GM19035 (cell line): ENCODE results near the gene RILPL2.
A peak's percentile ranks its signal among the peaks of the same experiment; 100 is the strongest.
"Not testable (repeated sequence)": the region's sequence is repeated elsewhere in the genome, so short reads cannot be mapped to it uniquely, and the experiment has no call there.

ENCODE experiments used
- ATAC-seq: cut with Tn5 transposase; IDR thresholded peaks from one replicate; pipeline ENCODE4 v1.9.1; 2021; ENCODE audit not compliant: unreplicated experiment

The RILPL2 gene

DNA sequence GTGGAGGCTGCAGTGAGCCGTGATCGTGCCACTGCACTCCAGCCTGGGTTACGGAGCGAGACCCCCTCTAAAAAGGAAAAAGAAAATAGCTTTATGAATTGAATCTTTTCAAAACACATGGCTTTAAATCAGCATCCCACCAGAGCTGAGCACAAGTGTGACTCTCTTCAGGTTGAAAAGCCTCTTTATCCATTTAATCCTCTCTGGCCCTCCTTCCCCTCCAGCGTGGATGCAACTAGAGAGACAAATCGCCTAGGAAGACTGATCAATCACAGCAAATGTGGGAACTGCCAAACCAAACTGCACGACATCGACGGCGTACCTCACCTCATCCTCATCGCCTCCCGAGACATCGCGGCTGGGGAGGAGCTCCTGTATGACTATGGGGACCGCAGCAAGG lies 29.2 kb downstream of the RILPL2 start:
- ATAC-seq: not testable (repeated sequence)

DNA sequence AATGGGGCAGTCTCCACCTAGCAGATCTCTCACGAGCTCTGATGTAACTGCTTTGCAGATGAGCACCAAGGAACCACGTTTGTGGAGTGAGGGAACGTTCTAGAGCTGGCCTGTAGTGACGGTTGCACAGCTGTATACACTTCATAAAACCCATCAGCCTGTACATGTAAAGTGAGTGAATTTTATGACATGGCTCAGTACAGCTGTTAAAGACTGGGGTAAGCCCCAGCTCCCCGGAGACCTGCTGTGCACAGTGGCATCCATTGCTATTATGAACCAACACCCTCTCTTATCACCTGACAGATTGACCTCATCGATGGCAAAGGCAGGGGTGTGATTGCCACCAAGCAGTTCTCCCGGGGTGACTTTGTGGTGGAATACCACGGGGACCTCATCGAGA lies 31.9 kb downstream of the RILPL2 start:
- ATAC-seq: no peak

DNA sequence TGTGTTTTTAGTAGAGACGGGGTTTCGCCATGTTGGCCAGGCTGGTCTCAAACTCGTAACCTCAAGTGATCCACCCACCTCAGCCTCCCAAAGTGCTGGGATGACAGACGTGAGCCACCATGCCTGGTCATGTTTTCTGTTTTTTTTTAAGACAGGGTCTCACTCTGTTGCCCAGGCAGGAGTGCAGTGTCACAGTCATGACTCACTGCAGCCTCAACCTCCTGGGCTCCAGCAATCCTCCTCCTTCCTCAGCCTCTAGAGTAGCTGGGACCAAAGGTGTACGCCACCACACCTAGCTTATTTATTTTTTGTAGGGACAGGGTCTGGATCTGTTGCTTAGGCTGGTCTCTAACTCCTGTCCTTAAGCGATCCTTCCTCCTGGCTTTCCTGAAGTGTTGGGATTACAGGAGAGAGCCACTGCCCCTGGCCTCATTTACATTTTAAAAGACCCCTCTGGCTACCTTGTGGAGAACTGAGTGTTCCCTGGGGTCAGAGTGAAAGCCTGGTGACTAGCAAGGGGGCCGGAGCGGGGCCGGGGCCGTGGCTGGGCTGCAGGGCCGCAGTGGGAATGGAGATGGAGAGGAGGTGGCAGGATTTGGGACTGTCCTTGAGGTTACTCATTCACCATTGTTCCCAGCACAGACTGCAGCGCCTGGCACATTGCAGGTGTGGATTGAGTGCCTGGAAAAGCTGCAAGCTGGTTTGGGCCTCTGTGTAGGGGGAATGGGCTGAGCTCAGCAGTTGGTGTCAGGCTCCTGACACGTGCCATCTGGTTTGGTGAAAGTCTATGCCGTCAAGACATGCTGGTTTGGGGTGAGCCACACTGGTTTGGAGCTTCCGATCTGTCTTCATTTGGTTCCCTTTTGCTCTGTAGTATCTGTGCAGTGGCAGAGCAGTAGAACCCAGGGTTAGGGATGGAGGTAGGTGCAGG lies 34.5 kb downstream of the RILPL2 start:
- no peak for ATAC-seq

DNA sequence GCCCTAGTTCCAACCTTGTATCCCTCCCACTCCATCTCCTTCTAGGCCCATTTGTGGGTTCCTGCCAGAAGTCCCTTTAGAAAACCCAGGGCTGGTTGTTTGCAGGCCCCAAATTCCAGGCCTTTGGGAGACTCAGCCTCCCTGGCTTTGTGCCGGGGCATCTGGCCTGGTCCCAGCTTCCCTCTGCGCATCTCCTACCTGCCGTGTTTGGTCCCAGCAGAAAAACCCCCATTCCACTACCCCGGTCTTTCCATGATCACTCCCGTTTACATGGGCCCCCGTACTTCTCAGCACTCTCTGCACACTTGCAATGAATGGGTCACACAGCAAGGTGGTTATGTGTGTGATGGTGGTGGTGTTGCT lies 37.2 kb downstream of the RILPL2 start:
- ATAC-seq: no peak

DNA sequence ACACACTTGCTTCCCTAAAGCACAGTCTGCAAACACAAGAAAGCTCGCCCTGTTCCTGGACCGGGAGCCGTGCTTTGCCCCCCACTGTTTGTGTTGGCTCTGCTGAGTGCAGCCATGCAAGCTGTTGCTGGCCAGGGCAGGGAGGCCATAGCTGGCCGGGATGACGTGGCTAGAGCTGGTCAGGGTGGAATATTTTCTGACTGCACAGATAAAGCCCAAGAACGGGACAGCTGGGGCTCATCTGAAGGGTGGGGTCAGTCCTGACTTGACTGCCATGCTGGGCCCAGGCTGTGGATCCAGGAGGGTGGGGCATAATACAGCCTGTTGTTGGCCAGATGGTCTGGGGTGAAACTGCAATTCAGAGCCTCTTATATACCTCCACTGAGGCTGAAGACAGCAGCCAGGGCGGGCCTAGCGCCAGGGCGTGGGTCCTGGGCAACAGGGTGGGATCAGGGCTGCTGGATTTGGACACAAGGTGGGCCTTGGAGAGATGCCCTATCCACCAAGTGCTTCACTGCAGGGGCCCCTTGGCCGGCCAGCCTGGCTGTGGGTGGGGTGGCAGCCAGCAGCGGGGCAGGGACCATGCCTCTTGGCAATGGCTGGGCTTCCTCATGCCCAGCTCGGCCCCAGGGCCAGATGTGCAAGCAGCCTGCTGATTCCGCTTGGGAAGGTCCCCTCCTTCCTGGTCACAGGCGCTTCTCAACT lies 37.8 kb downstream of the RILPL2 start:
- ATAC-seq: no peak

DNA sequence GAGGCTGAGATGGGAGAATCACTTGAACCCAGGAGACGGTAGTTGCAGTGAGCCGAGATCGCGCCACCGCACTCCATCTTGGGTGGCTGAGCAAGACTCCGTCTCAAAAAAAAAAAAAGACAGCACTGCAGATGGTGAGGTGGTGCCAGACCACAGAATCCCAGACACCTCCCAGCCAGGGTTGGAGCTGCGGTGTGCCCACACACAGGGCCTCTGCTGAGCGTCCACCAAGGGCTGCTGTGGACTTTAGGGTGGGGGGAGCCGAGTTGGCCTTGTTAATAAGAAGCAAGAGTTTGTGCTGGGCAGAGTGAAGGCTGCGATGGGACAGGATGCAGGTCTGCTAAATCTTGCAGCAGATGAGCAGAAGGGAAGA lies 38.3 kb downstream of the RILPL2 start:
- ATAC-seq: no peak

DNA sequence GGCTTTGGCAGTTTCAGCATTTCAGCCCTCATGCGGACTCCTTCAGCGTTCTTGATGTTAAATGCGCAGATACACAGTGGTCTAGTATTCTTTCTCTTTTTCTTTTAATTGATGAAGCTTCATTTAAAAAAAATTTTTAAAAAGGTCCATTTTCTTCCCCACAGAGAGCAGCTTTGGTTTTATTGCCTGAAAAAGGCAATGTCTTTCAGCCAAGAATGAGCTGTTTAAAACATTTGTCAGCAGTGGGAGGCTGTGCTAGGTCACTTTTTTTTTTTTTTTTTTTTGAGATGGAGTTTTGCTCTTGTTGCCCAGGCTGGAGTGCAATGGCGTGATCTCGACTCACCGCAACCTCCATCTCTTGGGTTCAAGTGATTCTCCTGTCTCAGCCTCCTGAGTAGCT lies 39.1 kb downstream of the RILPL2 start:
- ATAC-seq: no peak

DNA sequence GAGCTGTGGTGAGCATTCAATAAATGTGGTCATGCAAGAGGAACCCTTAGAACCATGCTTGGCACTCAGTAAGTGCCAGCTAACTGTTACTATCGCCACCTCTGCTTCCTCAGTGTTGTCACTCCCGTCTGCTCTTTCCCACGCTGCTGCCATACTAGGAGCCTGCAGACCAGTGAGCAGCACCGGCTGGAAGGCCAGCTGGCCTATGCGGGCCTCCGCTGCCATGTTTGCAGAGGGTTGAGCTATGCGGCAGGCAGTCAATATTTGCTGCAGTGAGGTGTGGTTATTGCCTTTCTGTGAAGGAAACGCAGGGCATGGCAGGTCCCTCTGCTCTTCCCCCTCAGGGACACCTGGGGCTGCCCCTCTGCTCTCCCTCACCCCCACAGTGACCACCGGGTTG lies 39.5 kb downstream of the RILPL2 start:
- ATAC-seq: no peak

DNA sequence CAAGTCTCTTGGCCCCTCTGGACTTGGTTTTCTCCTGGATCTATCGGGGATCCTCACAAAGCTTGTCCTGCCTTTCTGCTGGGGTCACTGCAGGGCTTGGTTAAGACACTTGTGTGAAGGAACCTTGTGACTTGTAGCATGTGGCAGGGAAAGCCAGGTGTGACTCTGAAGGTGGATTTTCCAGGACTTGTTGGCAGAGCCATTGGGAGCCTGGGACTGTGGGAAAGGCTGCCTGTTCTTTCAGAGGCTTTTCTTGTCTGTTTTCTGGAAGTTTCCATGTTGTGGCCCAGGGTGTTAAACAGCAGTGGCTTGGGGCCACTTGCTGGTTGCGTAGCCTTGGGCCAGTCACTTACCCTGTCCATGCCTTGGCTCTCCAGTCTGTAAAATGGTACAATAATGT lies 39.9 kb downstream of the RILPL2 start:
- no peak for ATAC-seq

DNA sequence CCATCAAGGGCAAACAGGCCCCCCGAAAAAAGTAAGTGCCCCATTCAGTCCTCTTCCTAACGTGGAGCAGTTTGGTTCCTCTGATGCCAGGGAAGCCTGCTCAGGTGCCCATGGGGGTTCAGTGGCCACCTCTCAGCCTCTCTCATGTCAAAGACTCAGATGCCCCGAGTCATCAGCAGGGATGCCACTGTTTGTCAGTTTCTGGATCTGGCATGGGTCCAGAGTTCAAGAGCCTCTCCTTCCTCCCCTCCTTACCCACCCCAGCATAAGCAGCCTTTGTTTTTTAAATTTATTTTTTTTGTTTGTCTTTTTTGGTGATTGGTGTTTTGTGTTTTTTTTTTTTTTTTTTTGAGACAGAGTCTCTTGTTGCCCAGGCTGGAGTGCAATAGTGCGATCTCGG lies 41.2 kb downstream of the RILPL2 start:
- no peak for ATAC-seq

DNA sequence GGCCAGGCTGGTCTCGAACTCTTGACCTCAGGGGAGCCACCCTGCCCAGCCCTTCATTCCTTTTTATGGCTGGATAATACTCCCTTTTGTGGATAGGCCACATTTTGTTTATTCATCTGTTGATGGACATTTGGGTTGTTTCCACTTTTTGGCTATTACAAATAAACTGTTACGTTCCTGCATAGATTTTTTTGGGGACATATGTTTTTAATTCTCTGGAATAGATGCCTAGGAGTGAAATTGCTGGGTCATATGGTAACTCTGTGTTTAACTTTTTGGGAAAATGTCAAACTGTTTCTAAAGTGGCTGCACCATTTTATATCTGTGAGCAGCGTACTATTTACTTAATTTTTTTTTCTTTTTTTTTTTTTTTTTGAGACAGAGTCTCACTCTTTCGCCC lies 42.7 kb downstream of the RILPL2 start:
- no peak for ATAC-seq

DNA sequence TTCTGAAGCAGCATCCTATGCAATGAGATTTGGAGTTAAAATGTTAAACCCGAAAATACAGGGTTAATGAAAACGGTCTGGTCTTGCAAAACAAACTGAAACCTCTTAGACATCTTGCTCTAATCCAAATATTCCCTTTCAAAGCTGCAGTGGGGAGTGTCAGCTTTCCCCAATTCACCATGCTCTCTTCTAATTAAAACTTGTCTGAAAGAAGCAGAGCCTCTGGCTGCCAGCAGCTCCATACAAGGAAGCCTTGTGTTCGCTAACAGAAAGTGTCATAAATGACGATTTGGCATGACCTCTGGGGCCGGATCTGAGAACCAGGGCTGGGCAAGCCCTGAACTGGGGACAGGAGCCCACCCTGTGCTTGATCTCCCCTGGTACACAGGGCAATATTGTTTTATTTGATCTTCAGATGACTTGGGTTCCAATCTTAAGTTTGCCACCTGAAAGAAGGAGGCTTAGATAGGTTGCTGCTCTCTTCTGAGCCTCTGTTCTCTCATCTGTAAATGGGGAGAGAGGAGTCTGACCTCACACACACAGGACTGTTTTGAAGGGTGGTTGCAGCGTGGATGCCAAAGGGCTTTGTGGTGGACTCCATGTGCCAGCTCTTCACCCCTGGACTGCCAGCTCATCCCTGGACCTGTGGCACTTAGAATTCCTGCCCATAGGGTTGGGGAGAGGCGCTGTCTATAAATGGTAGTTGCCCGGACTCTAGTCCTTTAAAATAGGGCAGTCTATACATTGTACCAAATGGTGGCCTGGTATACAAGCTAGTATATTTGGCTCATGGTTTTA lies 44.7 kb downstream of the RILPL2 start:
- ATAC-seq: no peak

DNA sequence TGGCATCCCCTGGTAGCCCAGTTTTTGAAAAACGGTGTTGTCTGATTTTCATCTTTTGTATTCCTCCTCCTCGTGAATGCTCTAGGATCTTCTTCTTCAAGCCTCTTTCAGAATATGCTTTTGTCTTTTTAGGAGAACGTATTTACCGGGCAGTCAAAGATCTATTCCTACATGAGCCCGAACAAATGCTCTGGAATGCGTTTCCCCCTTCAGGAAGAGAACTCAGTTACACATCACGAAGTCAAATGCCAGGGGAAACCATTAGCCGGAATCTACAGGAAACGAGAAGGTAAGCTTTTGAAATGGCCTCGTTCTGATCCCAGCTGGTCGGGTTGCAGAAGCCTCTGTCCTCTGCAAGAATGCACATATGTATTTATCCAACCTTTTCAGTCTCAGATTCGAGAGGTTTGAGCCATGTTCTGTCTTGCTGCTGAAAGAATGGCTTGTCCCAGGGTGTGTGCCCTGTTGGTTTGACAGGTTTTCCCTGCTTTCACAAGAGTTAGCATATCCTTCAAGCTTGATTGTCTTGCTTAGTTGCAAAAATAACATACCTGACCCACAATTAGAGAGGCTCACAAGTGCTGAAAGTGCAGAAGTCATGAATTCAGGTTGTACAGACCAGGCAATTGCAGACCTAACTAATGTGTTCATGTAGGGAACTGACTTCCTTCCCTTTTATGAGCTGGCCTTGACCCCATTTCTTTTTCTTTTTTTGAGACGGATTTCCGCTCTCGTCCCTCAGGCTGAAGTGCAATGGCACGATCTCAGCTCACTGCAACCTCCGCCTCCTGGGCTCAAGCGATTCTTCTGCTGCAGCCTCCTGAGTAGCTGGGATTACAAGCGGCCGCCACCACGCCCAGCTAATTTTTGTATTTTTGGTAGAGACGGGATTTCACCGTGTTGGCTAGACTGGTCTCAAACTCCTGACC lies 45.7 kb downstream of the RILPL2 start:
- no peak for ATAC-seq

DNA sequence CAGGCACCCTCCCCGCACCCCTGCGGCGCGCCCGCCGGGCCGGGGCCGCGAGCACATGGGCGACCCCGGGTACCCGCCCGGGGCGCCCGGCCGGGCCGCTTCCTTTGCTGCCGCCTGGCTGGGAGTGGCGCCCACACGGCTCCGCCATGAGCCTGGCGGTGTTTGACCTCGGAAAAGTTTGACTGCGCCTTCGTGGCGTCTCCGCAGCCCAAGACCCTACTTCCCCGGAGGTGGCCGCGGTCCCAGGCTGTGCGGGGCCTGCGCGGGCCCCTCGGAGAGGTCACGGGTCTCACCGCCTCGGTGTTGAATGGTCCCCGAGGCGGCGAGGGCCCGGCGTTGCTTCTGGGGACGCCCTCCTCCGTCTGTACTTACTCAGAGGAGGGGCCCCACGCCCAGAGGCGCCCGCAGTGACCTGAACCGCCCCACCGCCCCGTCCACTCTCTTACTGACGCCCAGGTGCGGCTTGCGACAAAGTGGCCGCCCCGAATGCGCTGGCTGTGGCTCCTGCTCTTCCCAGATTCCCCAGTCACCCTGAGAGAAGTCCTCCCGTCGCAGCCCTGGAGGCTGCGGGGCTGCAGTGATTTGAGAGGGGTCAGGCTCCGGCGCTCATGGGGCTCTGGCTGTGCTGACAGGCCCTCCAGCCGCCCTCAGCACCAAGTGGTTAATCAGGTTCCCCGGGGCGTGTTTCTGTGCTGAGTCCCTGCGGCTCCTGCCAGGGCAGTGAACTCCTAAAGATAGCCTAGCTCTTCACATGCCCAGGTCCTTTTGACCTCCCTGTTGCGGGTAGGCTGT lies 46.7 kb downstream of the RILPL2 start:
- peak; percentile 20 for ATAC-seq

DNA sequence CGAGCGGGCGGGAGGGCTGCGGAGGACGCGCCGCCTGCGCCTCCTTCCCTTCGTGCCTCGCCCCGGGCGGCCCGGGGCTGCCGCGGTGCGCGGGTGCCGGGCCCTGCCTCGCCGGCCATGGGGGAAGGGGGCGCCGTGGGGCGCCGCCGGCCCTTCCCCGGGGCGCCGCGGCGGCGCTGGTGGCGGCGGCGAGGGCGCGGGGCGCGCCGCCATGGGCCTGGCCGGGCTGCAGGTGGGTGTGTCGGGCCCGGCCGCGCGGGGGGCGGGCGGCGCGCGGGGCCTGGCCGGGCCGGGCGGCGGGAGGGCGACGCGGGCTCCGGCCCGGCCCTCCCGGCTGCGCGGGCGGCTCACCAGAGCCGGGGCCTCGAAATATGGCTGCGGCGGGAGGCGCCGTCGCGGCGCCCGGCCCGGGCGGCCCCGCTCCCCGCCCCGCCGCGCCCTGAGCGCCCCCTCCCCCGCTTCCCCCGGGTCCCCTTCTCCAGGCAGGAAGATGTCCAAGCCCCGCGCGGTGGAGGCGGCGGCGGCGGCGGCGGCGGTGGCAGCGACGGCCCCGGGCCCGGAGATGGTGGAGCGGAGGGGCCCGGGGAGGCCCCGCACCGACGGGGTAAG lies 47.4 kb downstream of the RILPL2 start:
- ATAC-seq: peak; percentile 31

DNA sequence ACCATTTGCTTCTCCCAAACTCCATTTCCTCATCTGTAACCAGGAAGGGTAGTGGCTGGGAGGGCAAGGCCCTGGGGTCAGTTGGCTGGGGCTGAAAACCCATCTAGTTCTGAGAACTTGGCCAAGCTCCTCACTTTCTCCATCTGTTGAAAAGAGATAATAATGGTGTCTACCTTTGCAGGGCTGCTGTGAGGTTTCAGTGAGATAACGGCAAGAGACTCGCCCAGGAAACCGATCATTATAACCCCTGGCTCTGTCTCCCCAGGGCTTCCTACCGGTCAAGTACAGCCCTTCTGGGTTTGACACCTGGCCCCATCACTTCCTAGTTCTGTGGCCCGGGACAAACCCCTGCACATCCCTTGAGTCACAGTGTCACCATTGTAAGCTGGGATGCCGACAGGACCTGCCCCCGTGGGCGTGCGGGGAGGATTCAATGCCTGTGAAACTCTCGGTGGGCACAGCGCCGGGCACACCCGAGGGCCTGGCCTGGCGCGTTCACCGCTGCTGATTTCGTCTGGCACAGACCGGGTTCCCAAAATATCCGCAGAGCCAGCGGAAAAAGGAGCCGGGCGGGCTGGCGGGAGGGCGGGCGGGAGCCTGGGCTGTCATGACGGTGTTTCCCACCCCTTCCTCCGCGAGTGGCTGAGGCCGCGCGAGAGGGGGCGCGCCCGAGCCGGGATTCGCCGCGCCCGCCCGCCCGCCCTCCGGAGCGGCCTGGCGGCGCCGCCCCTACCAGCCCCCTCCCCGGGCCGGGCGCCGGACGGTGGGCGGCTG lies 48.1 kb downstream of the RILPL2 start:
- peak; percentile 37 for ATAC-seq

DNA sequence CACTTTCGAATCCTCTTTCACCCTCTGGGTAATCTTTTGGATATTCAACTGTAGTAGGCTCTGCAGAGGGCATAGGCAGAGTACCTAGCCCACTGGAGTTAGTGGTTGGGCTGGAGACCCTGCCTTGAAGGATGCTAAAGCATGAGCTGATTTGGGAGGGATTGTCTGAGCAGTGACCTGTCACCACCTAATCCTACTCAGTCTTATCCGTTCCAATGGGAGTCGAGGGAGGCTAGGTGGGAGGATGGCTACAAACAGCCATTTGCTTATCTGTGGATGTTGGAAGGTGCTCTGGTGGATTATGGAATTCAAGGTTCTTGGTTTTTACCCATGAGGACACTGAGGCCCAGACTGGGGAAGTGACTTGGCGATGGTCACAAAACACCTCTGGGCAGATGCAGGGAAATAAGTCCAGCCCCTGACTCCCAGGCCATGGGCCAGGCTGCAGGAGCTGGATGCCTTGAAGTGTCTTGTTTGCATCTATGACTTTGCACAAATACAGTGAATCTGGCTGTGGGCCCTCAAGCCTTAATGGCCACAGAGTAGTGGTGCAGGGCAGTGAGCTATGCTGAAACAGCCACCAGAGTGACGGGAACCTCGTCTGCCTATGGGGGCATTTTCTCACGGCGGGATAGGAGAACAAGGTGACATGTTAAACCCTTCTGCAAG lies 48.8 kb downstream of the RILPL2 start:
- ATAC-seq: no peak

DNA sequence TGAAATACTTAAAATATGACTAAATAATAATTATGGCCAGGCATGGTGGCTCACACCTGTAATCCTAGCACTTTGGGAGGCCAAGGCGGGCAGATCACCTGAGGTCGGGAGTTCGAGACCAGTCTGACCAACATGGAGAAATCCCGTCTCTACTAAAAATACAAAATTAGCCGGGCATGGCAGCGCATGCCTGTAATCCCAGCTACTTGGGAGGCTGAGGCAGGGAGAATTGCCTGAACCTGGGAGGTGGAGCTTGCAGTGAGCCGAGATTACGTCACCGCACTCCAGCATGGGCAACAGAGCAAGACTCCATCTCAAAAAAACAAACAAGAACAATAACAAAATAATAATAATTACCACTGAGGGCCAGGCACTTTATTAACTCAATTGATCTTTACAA lies 50.9 kb downstream of the RILPL2 start:
- not testable (repeated sequence) for ATAC-seq
